ENCODE data around the gene ETS2. TPM values are rescaled to one million over a fixed set of nuclear protein-coding genes. Genes with fewer than 3 reads are reported as not detected.

Gene ETS2
- total RNA-seq, 1 donor from 2014 or later = 40.3 TPM

DNA sequence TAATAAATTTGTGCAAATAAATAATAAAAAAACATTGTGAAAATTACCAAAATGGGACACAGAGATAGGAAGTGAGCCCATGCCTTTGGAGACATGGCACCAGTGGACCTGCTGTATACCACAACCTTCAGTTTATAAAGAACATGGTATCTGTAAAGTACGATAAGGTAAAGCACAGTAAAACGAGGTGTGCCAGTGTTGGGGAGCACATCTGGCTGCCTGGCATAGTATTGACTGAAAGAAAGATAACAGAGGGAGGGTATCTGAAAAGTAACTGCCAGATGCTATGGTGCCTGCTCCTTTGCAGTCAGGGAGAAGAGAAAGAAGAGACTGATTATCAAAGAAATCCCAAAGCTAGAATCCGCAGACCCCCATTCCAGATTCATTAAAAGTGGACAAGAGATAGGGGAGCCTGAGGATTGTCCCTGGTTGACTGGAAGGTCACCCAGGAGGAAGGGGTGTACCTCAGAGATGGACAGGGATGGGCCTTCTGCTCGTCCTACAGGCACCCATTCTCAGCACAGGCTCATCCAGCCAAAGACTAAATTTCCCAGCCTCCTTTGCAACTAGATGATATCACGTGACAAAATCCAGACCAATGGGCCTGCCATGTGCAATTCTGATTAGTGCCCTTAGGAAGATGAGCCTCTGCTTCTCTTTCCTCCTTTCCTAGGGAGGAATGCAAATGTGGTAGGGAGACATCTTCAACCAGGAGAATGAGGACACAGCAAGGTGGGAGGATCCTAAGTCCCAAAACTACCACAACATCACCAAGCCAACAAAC lies 12.9 kb upstream of the ETS2 start:
- H4K20me1 ChIP-seq (ENCODE audit: insufficient read depth, low read length) = no peaks in the 10 kb centered on the region

GRCh38 chr21:38793926-38794713 lies 11.6 kb upstream of the ETS2 start:
- Mint-ChIP-seq H3K9me3 (ENCODE audit: unreplicated experiment) (peaks cover 6% of the 10 kb centered on the region), H3K27me3 (ENCODE audit: low read depth, unreplicated experiment) (no peaks in the 10 kb centered on the region), H3K4me1 (ENCODE audit: low read depth, unreplicated experiment) (peaks cover 17% of the 10 kb centered on the region), H3K4me3 (ENCODE audit: unreplicated experiment) (no peak overlapping the region), H3K36me3 (ENCODE audit: low read depth, unreplicated experiment) (no peaks in the 10 kb centered on the region), H3K27ac (ENCODE audit: unreplicated experiment) (no peak overlapping the region)
- no peaks in the 10 kb centered on the region for H3K36me3 ChIP-seq (ENCODE audit: insufficient read depth, low read length)
- no peak for DNase-seq (ENCODE audit: low read depth)
- no peak for FAIRE-seq
- H3K27ac ChIP-seq (ENCODE audit: low read depth, low read length) = no peak overlapping the region
- H3K4me3 ChIP-seq (ENCODE audit: insufficient read depth, low read depth, low read length) = no peak overlapping the region
- H3K9ac ChIP-seq (ENCODE audit: low read length) = no peak overlapping the region
- no peak overlapping the region for H2AFZ ChIP-seq (ENCODE audit: low read depth, low read length)
- H3K4me2 ChIP-seq (ENCODE audit: low read length) = no peak overlapping the region
- H3K79me2 ChIP-seq (ENCODE audit: insufficient read depth, low read length) = no peaks in the 10 kb centered on the region
- H4K20me1 ChIP-seq (ENCODE audit: insufficient read depth, low read length) = no peaks in the 10 kb centered on the region
- TF ChIP-seq EZH2 (IDR thresholded peaks at IDR 0.05; ENCODE audit: insufficient read depth, low read length) = no peak
- TF ChIP-seq, protein P1, sequence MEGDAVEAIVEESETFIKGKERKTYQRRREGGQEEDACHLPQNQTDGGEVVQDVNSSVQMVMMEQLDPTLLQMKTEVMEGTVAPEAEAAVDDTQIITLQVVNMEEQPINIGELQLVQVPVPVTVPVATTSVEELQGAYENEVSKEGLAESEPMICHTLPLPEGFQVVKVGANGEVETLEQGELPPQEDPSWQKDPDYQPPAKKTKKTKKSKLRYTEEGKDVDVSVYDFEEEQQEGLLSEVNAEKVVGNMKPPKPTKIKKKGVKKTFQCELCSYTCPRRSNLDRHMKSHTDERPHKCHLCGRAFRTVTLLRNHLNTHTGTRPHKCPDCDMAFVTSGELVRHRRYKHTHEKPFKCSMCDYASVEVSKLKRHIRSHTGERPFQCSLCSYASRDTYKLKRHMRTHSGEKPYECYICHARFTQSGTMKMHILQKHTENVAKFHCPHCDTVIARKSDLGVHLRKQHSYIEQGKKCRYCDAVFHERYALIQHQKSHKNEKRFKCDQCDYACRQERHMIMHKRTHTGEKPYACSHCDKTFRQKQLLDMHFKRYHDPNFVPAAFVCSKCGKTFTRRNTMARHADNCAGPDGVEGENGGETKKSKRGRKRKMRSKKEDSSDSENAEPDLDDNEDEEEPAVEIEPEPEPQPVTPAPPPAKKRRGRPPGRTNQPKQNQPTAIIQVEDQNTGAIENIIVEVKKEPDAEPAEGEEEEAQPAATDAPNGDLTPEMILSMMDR (IDR thresholded peaks at IDR 0.05; ENCODE audit: insufficient read depth, low read depth, low read length) = no peak
- no peaks in the 10 kb centered on the region for H3K9me3 ChIP-seq (ENCODE audit: insufficient read depth, low read depth, low read length)
- no peaks in the 10 kb centered on the region for H3K27me3 ChIP-seq (ENCODE audit: insufficient read depth, low read length)
- peaks cover 19% of the 10 kb centered on the region for H3K4me1 ChIP-seq (ENCODE audit: insufficient read depth, low read length)

More for the DNA sequence above, 12.9 kb upstream of the ETS2 start:
- Histone ChIP-seq H3K27ac (ENCODE audit: low read depth, low read length) (no peak overlapping the region), H3K4me2 (ENCODE audit: low read length) (no peak overlapping the region), H3K79me2 (ENCODE audit: insufficient read depth, low read length) (no peaks in the 10 kb centered on the region), H3K36me3 (ENCODE audit: insufficient read depth, low read length) (no peaks in the 10 kb centered on the region), H3K27me3 (ENCODE audit: insufficient read depth, low read length) (no peaks in the 10 kb centered on the region), H3K4me3 (ENCODE audit: insufficient read depth, low read depth, low read length) (no peak overlapping the region), H3K9ac (ENCODE audit: low read length) (no peak overlapping the region), H3K4me1 (ENCODE audit: insufficient read depth, low read length) (peaks cover 20% of the 10 kb centered on the region), H2AFZ (ENCODE audit: low read depth, low read length) (no peak overlapping the region), H3K9me3 (ENCODE audit: insufficient read depth, low read depth, low read length) (no peaks in the 10 kb centered on the region)
- H3K36me3 Mint-ChIP-seq (ENCODE audit: low read depth, unreplicated experiment) = no peaks in the 10 kb centered on the region
- no peak for DNase-seq (ENCODE audit: low read depth)
- no peak overlapping the region for H3K4me3 Mint-ChIP-seq (ENCODE audit: unreplicated experiment)
- peaks cover 19% of the 10 kb centered on the region for H3K4me1 Mint-ChIP-seq (ENCODE audit: low read depth, unreplicated experiment)
- H3K27me3 Mint-ChIP-seq (ENCODE audit: low read depth, unreplicated experiment) = no peaks in the 10 kb centered on the region
- TF ChIP-seq, protein P1 (IDR thresholded peaks at IDR 0.05; ENCODE audit: insufficient read depth, low read depth, low read length) = no peak
- no peak for TF ChIP-seq EZH2 (IDR thresholded peaks at IDR 0.05; ENCODE audit: insufficient read depth, low read length)
- H3K9me3 Mint-ChIP-seq (ENCODE audit: unreplicated experiment) = peaks cover 6% of the 10 kb centered on the region
- FAIRE-seq = no peak
- no peak overlapping the region for H3K27ac Mint-ChIP-seq (ENCODE audit: unreplicated experiment)

Measured in astrocyte (in vitro differentiated cells and primary cell).